ENCODE measurements around the gene ADAM30. TPM values are rescaled to one million over a fixed set of nuclear protein-coding genes. Genes with fewer than 3 reads are reported as not detected.
"Not testable (repeated sequence)": the region's sequence is repeated elsewhere in the genome, so short reads cannot be mapped to it uniquely, and the experiment has no call there.

Gene ADAM30
- total and polyA plus RNA-seq, 10 donors: not detected

GRCh38 chr1:119853155-119853554, 43.2 kb downstream of the ADAM30 start:
- no peak for TF ChIP-seq CTCF (IDR thresholded peaks at IDR 0.05 in 8 of 11, conservative IDR thresholded peaks at IDR 0.05 in 3 of 11)
- no peak for TF ChIP-seq POLR2A (IDR thresholded peaks at IDR 0.05)
- TF ChIP-seq POLR2AphosphoS5 (IDR thresholded peaks at IDR 0.05): no peak
- WGBS, 5 donors: 84 to 96% (median 95%) methylated on average over 23 of the region's 23 CpGs
- no peak overlapping the region for H3K27ac ChIP-seq
- H3K36me3 ChIP-seq: no peaks in the 10 kb centered on the region
- DNase-seq: no peak
- H3K4me3 ChIP-seq: no peak overlapping the region
- H3K27me3 ChIP-seq (replicated peaks in 1 of 7): no peaks in the 10 kb centered on the region
- H3K4me1 ChIP-seq: no peaks in the 10 kb centered on the region
- intact Hi-C loops (cut with DNase I; ENCODE audit: low total_unique reads): no loop called here
- H3K9me3 ChIP-seq: no peaks in the 10 kb centered on the region

- H3K27me3 ChIP-seq (replicated peaks in 1 of 7): not testable (repeated sequence)
Measured at GRCh38 chr1:119844206-119844605, 52.1 kb downstream of the ADAM30 start.

More at GRCh38 chr1:119844206-119844605, 52.1 kb downstream of the ADAM30 start:
- intact Hi-C loops (cut with DNase I; ENCODE audit: low total_unique reads); DNase-seq; H3K36me3 ChIP-seq; H3K9me3 ChIP-seq; H3K27ac ChIP-seq; H3K4me3 ChIP-seq; H3K4me1 ChIP-seq: not testable (repeated sequence)
- 69 to 81% (median 74%) methylated on average over 6 of the region's 6 CpGs for WGBS, 5 donors

Other genes starting within 250 kb of the ADAM30 start
- gene ZNF697, start 248.2 kb downstream of the ADAM30 start, total RNA-seq: 1 to 10 TPM; 5.3 to 6.6 (median 5.8) TPM
- gene ZNF697, start 248.2 kb downstream of the ADAM30 start, polyA plus RNA-seq: under 1 TPM; 0.38 to 0.64 (median 0.59) TPM
- 10 to 100 TPM in 2 of 7 donors, 1 to 10 TPM in 5; 4.0 to 24.6 (median 6.6) TPM for gene PHGDH, start 184.6 kb downstream of the ADAM30 start, total RNA-seq
- gene PHGDH, start 184.6 kb downstream of the ADAM30 start, polyA plus RNA-seq: 1 to 10 TPM; 1.1 to 5.9 (median 2.0) TPM
- not detected for gene HMGCS2, start 127.6 kb downstream of the ADAM30 start, total RNA-seq
- gene HMGCS2, start 127.6 kb downstream of the ADAM30 start, polyA plus RNA-seq: under 1 TPM in 2 of 3 donors, not detected in 1; 0.06 to 0.11 TPM
- under 1 TPM in 1 of 7 donors, not detected in 6; 0.40 TPM for gene REG4, start 85.1 kb downstream of the ADAM30 start, total RNA-seq
- under 1 TPM in 1 of 3 donors, not detected in 2; 0.24 TPM for gene REG4, start 85.1 kb downstream of the ADAM30 start, polyA plus RNA-seq
- 100 to 1,000 TPM; 101 to 230 (median 149) TPM for gene NOTCH2, start 173.1 kb upstream of the ADAM30 start, total RNA-seq
- 10 to 100 TPM; 11.3 to 18.2 (median 13.1) TPM for gene NOTCH2, start 173.1 kb upstream of the ADAM30 start, polyA plus RNA-seq

All from spleen (tissue), 11 donors.